GM19240 (cell line): ENCODE results near the gene ZNF786.
"Not testable (repeated sequence)": the region's sequence is repeated elsewhere in the genome, so short reads cannot be mapped to it uniquely, and the experiment has no call there.

Experiments used
- DNase-seq: peaks from one replicate; pipeline ENCODE4 v3.0.0; 2011; ENCODE audit warnings: low spot score; ENCODE audit not compliant: insufficient read length

ZNF786 gene, protein sequence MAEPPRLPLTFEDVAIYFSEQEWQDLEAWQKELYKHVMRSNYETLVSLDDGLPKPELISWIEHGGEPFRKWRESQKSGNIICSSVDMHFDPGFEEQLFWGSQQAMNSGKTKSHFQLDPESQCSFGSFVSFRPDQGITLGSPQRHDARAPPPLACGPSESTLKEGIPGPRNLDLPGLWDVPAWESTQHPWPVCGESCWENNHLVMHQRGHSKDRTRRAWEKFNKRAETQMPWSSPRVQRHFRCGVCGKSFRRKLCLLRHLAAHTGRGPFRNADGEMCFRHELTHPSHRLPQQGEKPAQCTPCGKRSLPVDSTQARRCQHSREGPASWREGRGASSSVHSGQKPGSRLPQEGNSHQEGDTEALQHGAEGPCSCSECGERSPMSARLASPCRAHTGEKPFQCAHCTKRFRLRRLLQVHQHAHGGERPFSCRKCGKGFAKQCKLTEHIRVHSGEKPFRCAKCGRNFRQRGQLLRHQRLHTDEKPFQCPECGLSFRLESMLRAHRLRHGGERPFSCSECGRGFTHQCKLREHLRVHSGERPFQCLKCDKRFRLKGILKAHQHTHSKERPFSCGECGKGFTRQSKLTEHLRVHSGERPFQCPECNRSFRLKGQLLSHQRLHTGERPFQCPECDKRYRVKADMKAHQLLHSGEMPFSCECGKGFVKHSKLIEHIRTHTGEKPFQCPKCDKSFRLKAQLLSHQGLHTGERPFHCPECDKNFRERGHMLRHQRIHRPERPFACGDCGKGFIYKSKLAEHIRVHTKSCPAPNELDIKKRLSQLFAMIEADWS

DNA sequence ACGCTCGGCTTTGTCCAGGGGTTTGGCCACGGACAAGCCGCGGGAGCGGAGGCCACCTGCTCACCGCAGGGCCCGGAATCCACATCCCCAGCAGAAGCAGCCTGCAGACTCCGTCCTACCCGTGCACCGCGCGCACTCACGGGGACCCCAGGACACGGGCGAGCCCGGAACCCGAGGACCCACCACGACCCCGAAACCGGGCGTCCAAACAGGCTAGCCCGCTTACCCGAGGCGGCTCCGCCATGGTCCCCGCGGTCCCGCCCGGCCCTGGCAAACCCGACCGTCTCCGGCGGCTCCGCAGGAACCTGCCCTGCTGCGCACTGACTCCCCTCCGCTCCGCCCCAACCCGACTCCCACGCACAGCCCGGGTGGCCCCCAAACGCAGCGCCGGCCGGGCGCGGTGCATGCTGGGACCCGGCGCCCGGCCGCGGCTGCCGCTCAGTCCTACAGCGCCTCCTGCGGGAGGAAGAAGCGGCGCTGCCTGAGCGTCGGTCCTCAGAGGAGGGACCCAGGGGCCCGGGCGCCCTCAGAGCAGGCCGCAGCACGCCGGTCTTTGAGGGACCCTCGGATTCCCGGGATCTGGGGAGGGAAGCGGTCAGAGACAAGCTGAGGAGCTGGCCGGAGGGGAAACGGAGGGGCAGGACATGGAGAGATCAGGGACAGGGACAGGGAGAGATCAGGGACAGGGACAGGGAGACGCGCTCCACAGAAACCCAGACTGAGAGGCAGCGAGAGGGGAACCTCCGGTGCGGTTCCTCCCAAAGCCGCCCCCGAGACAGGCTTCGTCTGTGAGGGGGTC is at the start of gene ZNF786:
Gene ZNF786 (minus strand): TSS at position 322 of the 799 bp plus-strand sequence. CDS start 78 bp downstream, at position 244.
- DNase-seq, result peak; percentile 85

- DNase-seq, result no peak
These were observed 45.6 kb upstream of the ZNF786 start for GRCh38 chr7:149136118-149136517.

- no peak for DNase-seq
These were observed 42.7 kb upstream of the ZNF786 start for GRCh38 chr7:149133028-149133710.

DNA sequence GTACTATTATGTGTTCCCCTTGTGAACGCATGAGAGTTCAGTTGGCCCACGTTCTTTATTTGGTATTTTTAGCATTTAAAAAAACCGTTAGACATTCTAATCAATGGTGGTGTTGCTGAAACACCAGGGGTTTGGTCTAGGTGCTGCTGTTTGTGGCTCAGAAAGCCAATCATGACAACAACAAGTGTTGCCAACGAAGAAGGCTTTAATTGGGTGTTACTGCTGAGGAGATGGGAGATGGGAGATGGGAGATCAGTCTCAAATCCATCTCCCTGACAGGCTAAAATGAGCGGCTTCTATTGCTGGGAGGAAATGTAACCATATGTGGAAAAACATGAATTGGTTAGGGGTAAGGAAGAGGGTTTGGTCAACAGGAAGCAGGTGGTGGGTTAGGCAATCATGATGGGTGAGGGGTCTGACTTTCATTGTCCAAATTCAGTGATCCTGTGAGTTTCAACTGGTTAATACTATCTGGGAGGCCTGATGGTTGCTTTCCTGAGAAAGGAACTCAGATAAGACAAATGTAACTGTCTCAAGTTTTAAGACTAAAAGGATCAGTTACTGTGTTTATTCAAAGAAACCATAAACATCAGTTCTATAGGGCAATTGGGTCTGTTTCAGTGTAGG is 40.2 kb upstream of the ZNF786 start:
- no peak for DNase-seq

GRCh38 chr7:149126662-149127266 is 36.2 kb upstream of the ZNF786 start:
- DNase-seq, result peak; percentile 32

DNA sequence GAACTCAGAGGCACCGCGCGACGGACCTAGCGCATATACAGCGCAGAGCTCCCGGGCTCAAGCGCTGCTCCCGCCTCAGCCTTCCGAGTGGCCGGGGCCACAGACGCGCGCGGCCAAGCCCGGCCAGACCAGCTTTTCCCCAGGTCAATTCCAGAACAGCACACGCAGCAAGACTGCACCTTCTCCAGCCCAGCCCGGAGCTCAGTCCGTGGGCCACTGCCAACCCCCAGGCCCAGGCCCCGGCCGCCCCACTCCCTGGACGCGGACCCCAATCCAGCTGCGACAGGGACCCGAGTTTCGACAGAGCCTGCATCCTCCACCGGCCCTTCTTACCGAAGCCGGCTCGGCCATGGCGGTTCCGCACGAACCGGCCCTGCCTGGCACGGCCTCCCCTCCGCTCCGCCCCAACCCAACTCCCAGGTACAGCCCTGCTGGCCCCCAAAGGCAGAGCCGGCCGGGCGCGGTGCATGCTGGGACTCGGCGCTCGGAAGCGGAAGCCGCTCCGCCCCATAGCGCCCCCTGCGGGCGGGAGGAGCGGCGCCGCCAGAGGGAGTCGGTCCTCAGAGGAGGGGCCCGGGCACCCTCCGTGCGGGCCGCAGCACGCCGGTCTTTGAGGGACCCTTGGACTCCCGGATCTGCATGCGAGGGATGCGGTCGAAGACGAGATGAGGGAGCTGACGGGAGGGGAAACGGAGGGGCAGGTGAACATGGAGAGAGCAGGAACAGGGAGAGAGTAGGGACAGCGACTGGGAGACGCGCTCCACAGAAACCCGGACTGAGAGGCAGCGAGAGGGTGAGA is 35.5 kb upstream of the ZNF786 start, which contains the start of gene ZNF425:
Gene ZNF425 (minus strand): TSS at position 462 of the 799 bp plus-strand sequence. CDS start 111 bp downstream, at position 351.
- peak; percentile 83 for DNase-seq

- no peak for DNase-seq
These were observed 34.8 kb upstream of the ZNF786 start for GRCh38 chr7:149125189-149125862.

DNA sequence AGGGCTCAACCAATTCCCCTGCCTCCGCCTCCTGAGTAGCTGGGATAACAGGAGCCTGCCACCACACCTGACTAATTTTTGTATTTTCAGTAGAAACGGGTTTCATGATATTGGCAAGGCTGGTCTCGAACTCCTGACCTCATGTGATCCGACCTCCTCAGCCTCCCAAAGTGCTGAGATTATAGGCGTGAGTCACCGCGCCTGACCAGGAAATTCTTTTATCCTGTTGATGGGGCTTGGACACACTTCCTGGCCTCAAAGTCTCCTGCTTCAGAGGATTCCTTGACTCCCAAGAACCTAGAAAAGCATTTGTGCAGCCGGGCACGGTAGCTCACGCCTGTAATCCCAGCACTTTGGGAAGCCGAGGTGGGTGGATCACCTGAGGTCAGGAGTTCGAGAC is 19.5 kb upstream of the ZNF786 start:
- no peak for DNase-seq

GRCh38 chr7:149104749-149105148 is 14.2 kb upstream of the ZNF786 start:
- DNase-seq, result no peak

GRCh38 chr7:149104214-149104613 is 13.7 kb upstream of the ZNF786 start:
- DNase-seq, result no peak

DNA sequence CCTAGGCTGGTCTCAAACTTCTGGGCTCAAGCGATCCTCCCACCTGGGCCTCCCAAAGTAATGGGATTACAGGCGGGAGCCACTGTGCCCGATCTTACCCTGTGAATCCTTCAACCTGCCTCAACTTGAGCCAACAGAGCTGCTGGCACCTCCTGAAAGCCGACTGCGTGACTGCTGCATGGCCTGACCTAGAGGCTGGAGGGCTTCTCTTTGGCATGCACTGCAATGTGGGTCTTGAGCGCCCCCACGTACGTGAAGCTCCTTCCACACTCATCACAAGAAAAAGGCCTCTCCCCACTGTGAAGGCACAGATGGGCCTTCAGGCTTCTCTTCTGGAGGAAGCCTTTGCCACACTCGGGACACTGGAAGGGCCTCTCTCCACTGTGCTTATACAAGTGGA is 12.9 kb upstream of the ZNF786 start:
- DNase-seq, result no peak

DNA sequence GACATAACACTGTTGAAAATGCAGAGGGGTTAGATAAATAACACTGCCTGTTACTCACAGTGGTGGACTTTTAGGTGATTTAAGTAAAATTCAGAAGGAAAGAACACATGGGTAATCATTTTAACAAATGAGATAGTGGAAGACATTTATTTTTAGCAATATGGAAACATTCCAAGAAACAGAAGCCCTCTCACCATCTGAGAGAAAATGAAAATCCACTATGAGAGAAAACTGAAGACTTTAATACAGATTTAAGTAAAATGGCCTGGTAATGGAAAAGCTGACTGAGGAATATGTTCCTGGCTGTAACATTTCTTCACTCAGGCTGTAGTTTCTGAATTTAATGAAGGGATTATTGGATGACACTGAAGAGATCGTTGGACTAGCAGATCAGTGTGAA is 12.1 kb upstream of the ZNF786 start:
- DNase-seq, result no peak

- no peak for DNase-seq
These were observed 10.3 kb upstream of the ZNF786 start for GRCh38 chr7:149100821-149101220.

- no peak for DNase-seq
These were observed 8.5 kb upstream of the ZNF786 start for GRCh38 chr7:149099058-149099457.

GRCh38 chr7:149097088-149097487 is 6.6 kb upstream of the ZNF786 start:
- DNase-seq, result no peak

GRCh38 chr7:149093228-149093627 is 2.7 kb upstream of the ZNF786 start:
- no peak for DNase-seq

GRCh38 chr7:149092244-149092643 is 1.7 kb upstream of the ZNF786 start:
- DNase-seq, result not testable (repeated sequence)

- no peak for DNase-seq
These were observed 3.1 kb downstream of the ZNF786 start for GRCh38 chr7:149087376-149087775.

GRCh38 chr7:149085866-149086265 is 4.7 kb downstream of the ZNF786 start:
- no peak for DNase-seq
